OCI-LY7 (cell line): Measurements from ENCODE around the gene REPIN1. TPM values are rescaled to one million over a fixed set of nuclear protein-coding genes. Genes with fewer than 3 reads are reported as not detected.

Experiments
- BruUV-seq: library from RNA; stranded (reverse); fragments of 400-500 nt; replicated peaks from 2 replicates; lab custom pipeline; 2021; lab: Mats Ljungman, UMichigan
- CTCF ChIA-PET: fragments of 300-600 bp; sonication (Branson Sonifier 250); formaldehyde crosslinking; loops from one replicate; lab custom pipeline; 2022; ENCODE audit warnings: antibody characterized with exemption; ENCODE audit not compliant: unreplicated experiment; lab: Charles Lee
- POLR2A ChIA-PET: fragments of 300-600 bp; sonication (Branson Sonifier 250); formaldehyde crosslinking; loops from one replicate; lab custom pipeline; 2022; ENCODE audit warnings: antibody characterized with exemption; lab: Charles Lee
- DNase-seq: peaks from one replicate; pipeline ENCODE4 v3.0.0-alpha.2; 2015; ENCODE audit warnings: low spot score
- H2AFZ ChIP-seq: fragments of 200-600 bp; sonication (generic), shearing (Covaris generic); 2 replicates; pipeline ENCODE4 v1.6.1; 2014; ENCODE audit warnings: mild to moderate bottlenecking, antibody characterized with exemption, low read length, moderate library complexity
- H3K27ac ChIP-seq: fragments of 200-600 bp; sonication (generic); 2 replicates; pipeline ENCODE4 v1.5.1; 2014; ENCODE audit warnings: mixed run types, low read depth, mild to moderate bottlenecking, moderate library complexity, low read length, inconsistent platforms; ENCODE audit not compliant: poor library complexity, severe bottlenecking
- H3K36me3 ChIP-seq: fragments of 200-600 bp; sonication (generic); 2 replicates; pipeline ENCODE4 v1.6.1; 2014; ENCODE audit warnings: mild to moderate bottlenecking, antibody characterized with exemption, low read length, moderate library complexity, mixed read lengths; ENCODE audit not compliant: insufficient read depth
- H3K4me1 ChIP-seq: fragments of 200-600 bp; sonication (generic); 2 replicates; pipeline ENCODE4 v1.5.1; 2014; ENCODE audit warnings: mild to moderate bottlenecking, low read length; ENCODE audit not compliant: insufficient read depth, poor library complexity, severe bottlenecking
- H3K4me2 ChIP-seq: fragments of 200-600 bp; sonication (generic); 2 replicates; pipeline ENCODE4 v1.6.1; 2014; ENCODE audit warnings: mild to moderate bottlenecking, low read length
- H3K4me3 ChIP-seq: fragments of 200-600 bp; sonication (generic); 2 replicates; pipeline ENCODE4 v1.5.1; 2014; ENCODE audit warnings: mild to moderate bottlenecking, low read depth, low read length; ENCODE audit not compliant: poor library complexity, severe bottlenecking
- H3K79me2 ChIP-seq: fragments of 200-600 bp; sonication (generic); 2 replicates; pipeline ENCODE4 v1.6.1; 2016; ENCODE audit warnings: low read depth, mild to moderate bottlenecking, low read length, moderate library complexity, mixed read lengths; ENCODE audit not compliant: insufficient read depth
- H3K9me2 ChIP-seq: fragments of 200-600 bp; sonication (generic); 2 replicates; pipeline ENCODE4 v1.6.1; 2016; ENCODE audit warnings: mild to moderate bottlenecking, low read length, mixed read lengths; ENCODE audit not compliant: insufficient read depth
- H3K9me3 ChIP-seq: fragments of 200-600 bp; sonication (generic); 2 replicates; pipeline ENCODE4 v1.6.1; 2014; ENCODE audit warnings: mild to moderate bottlenecking, mixed run types, low read length, mixed read lengths
- H4K20me1 ChIP-seq: fragments of 200-600 bp; sonication (generic); 2 replicates; pipeline ENCODE4 v1.6.1; 2014; ENCODE audit warnings: mild to moderate bottlenecking, antibody characterized with exemption, low read length, moderate library complexity, mixed read lengths; ENCODE audit not compliant: insufficient read depth
- EZH2phosphoT487 ChIP-seq: fragments of 200-600 bp; sonication (generic); IDR thresholded peaks from 2 replicates; pipeline ENCODE4 v1.6.1; 2018; ENCODE audit warnings: low read depth, borderline replicate concordance, mild to moderate bottlenecking, mixed run types, antibody characterized with exemption, low read length, moderate library complexity, mixed read lengths
- intact Hi-C: fragments of 100-400 bp; cut with micrococcal nuclease; formaldehyde crosslinking; loops from one replicate; pipeline ENCODE4 v1.10.0; 2022; ENCODE audit not compliant: unreplicated experiment
- total RNA-seq, 2 experiments: library from RNA; depleted of rRNA in 1 of 2; stranded (reverse); fragments of >200 nt in 1 of 2; shearing (Covaris generic) in 1 of 2; gene quantifications; 2 replicates each; pipeline ENCODE4 v1.2.3, GENCODE V29; 2014 to 2022
- TF ChIP-seq, protein P1 (sequence below): fragments of 200-600 bp; sonication (generic); conservative IDR thresholded peaks from 2 replicates; pipeline ENCODE4 v1.5.1; 2014; ENCODE audit warnings: mild to moderate bottlenecking, antibody characterized with exemption, low read length, moderate library complexity, mixed read lengths

Gene REPIN1
- total RNA-seq, 2 experiments from 2014 or later = 19.0 to 46.2 TPM

DNA sequence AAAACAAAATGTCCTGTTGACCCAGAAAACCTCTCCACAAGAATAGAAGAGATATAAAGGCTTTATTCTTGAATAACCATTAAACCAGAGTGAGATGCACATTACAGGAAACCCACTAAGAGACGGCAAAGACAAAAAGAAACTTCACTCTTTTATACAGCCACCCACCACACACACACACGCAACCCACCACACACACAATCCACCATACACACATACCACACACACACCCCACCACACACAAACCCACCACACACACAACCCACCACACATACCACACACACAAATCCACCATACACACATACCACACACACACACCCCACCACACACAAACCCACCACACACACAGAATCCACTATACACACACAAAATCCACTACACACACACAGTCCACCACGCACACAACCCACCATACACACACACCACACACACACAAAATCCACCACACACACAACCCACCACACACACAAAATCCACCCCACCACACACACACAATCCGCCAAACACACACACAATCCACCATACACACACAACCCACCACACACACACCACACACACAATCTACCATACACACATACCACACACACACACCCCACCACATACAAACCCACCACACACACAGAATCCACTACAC is 9.5 kb upstream of the REPIN1 start:
- Histone ChIP-seq H3K4me1 (peaks cover 28% of the 10 kb centered on the region), H2AFZ (no peak overlapping the region), H3K4me2 (no peak overlapping the region), H3K9me2 (no peaks in the 10 kb centered on the region), H3K79me2 (no peaks in the 10 kb centered on the region), H3K9me3 (no peaks in the 10 kb centered on the region), H3K36me3 (no peaks in the 10 kb centered on the region), H3K27ac (no peak overlapping the region), H4K20me1 (no peaks in the 10 kb centered on the region), H3K4me3 (no peak overlapping the region)
- CTCF ChIA-PET = no interaction called here
- TF ChIP-seq, protein P1, sequence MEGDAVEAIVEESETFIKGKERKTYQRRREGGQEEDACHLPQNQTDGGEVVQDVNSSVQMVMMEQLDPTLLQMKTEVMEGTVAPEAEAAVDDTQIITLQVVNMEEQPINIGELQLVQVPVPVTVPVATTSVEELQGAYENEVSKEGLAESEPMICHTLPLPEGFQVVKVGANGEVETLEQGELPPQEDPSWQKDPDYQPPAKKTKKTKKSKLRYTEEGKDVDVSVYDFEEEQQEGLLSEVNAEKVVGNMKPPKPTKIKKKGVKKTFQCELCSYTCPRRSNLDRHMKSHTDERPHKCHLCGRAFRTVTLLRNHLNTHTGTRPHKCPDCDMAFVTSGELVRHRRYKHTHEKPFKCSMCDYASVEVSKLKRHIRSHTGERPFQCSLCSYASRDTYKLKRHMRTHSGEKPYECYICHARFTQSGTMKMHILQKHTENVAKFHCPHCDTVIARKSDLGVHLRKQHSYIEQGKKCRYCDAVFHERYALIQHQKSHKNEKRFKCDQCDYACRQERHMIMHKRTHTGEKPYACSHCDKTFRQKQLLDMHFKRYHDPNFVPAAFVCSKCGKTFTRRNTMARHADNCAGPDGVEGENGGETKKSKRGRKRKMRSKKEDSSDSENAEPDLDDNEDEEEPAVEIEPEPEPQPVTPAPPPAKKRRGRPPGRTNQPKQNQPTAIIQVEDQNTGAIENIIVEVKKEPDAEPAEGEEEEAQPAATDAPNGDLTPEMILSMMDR = no peak
- TF ChIP-seq EZH2phosphoT487 = no peak
- no TSS peak for BruUV-seq
- POLR2A ChIA-PET = interaction anchor here (0.7 to 0.9 kb wide), 2 partner anchors 11 to 519 kb away, joined by 3 to 4 read pairs; no protein-coding TSS in a partner anchor
- intact Hi-C loops = no loop called here
- no peak for DNase-seq

DNA sequence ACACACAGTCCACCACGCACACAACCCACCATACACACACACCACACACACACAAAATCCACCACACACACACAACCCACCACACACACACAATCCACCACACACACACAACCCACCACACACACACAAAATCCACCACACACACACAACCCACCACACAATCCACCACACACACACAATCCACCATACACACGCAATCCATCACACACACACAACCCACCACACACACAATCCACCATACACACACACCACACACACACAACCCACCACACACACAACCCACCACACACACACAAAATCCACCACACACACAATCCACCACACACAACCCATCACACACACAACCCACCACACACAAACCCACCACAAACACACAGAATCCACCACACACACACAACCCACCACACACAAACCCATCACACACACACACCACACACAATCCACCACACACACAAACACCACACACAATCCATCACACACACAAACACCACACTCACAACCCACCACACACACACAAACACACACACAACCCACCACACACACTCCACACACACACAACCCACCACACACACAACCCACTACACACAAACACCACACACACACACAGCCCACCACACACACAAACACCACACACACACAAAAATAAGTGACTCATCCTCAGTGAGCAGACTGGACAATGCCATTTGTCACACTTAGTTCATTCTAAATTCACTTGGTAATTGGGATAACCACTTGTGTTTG is 8.8 kb upstream of the REPIN1 start:
- Histone ChIP-seq H4K20me1 (no peaks in the 10 kb centered on the region), H3K4me3 (no peak overlapping the region), H3K9me2 (no peaks in the 10 kb centered on the region), H3K4me1 (peaks cover 35% of the 10 kb centered on the region), H3K36me3 (no peaks in the 10 kb centered on the region), H3K4me2 (no peak overlapping the region), H3K79me2 (no peaks in the 10 kb centered on the region), H3K27ac (no peak overlapping the region), H2AFZ (no peak overlapping the region), H3K9me3 (no peaks in the 10 kb centered on the region)
- no peak for TF ChIP-seq EZH2phosphoT487
- TF ChIP-seq, protein P1 = no peak
- BruUV-seq = no TSS peak
- ChIA-PET POLR2A (no interaction called here), CTCF (no interaction called here)
- no peak for DNase-seq
- intact Hi-C loops = loop anchor here (10.0 kb wide), 1 partner anchor 535 kb away; no protein-coding TSS in a partner anchor
